SK-N-SH treated with all-trans-retinoic acid at 6 μM for 48 hours (cell line): ENCODE measurements around the gene VEPH1.

Source experiments
- ATAC-seq: fragments of 200-7000 bp; cut with Tn5 transposase; 3 replicates; pipeline ENCODE4 v1.9.1; 2020; ENCODE audit warnings: mild to moderate bottlenecking, moderate library complexity
- ARNTL ChIP-seq: fragments of 450-650 bp; formaldehyde crosslinking; IDR thresholded peaks from 2 replicates; pipeline ENCODE4 v1.5.0; 2020; ENCODE audit warnings: low read depth, mild to moderate bottlenecking, moderate library complexity, borderline replicate concordance
- CSDC2 ChIP-seq: fragments of 250-450 bp; sonication (Bioruptor Pico); IDR thresholded peaks from 2 replicates; pipeline ENCODE4 v1.5.0; 2020; ENCODE audit warnings: mild to moderate bottlenecking, moderate library complexity
- ISL1 ChIP-seq: fragments of 250-450 bp; sonication (Bioruptor Pico); IDR thresholded peaks from 2 replicates; pipeline ENCODE4 v2.1.2; 2022; ENCODE audit warnings: mild to moderate bottlenecking, moderate library complexity
- PPARA ChIP-seq: fragments of 250-450 bp; sonication (Bioruptor Pico); IDR thresholded peaks from 2 replicates; pipeline ENCODE4 v1.5.0; 2020; ENCODE audit warnings: mild to moderate bottlenecking, borderline replicate concordance
- SNAI2 ChIP-seq: fragments of 250-450 bp; sonication (Bioruptor Pico); IDR thresholded peaks from 2 replicates; pipeline ENCODE4 v1.5.0; 2020; ENCODE audit warnings: mild to moderate bottlenecking, moderate library complexity
- TCF4 ChIP-seq: fragments of 250-450 bp; sonication (Bioruptor Pico); IDR thresholded peaks from 2 replicates; pipeline ENCODE4 v1.8.0; 2021; ENCODE audit warnings: mild to moderate bottlenecking, moderate library complexity, borderline replicate concordance
- TOX ChIP-seq: fragments of 250-450 bp; sonication (Bioruptor Pico); IDR thresholded peaks from 2 replicates; pipeline ENCODE4 v1.8.0; 2021; ENCODE audit warnings: mild to moderate bottlenecking, moderate library complexity, borderline replicate concordance
- ZC3H10 ChIP-seq: fragments of 250-450 bp; sonication (Bioruptor Pico); IDR thresholded peaks from 2 replicates; pipeline ENCODE4 v1.5.1; 2021; ENCODE audit warnings: mild to moderate bottlenecking, moderate library complexity
- TF ChIP-seq, protein P1 (sequence below): fragments of 250-450 bp; sonication (Bioruptor Pico); IDR thresholded peaks from 2 replicates; pipeline ENCODE4 v1.5.1; 2021; ENCODE audit warnings: mild to moderate bottlenecking, moderate library complexity
- TF ChIP-seq, protein P2 (sequence below): fragments of 250-450 bp; sonication (Bioruptor Pico); IDR thresholded peaks from 2 replicates; pipeline ENCODE4 v1.5.1; 2020; ENCODE audit warnings: low read depth, mild to moderate bottlenecking, moderate library complexity
- TF ChIP-seq, protein P3 (sequence below): fragments of 250-450 bp; sonication (Bioruptor Pico); IDR thresholded peaks from 2 replicates; pipeline ENCODE4 v1.5.0; 2020; ENCODE audit warnings: mild to moderate bottlenecking, moderate library complexity

VEPH1 gene

DNA sequence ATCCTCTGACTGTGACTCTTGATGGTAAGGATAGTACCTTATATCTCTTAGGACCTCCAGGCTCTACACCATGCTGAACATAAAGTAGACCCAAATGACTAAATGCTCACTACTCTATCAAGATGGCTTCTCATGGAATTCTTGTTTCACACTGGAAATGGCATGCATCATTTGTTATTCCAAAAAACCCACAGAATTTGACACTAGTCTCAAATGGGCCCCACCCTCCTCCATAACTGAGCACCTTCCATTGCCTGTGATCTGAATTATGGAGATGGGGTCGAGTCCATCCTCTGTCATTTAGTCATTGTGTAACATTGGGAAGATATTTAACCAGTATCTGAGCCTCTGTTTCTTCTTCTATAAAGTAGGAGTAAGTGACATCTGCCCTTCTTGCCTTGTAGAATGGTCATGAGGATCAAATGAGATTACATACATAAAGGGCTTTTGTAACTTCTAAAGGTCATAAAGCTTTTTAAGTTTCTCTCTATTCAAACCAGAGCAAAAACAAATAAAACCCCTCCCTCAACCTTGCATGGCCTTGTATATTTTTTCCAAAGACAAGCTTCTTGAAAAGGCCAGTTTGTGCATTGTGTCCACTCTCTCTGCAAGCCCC is 123.6 kb downstream of the VEPH1 start (continued):
- TF ChIP-seq, protein P1, sequence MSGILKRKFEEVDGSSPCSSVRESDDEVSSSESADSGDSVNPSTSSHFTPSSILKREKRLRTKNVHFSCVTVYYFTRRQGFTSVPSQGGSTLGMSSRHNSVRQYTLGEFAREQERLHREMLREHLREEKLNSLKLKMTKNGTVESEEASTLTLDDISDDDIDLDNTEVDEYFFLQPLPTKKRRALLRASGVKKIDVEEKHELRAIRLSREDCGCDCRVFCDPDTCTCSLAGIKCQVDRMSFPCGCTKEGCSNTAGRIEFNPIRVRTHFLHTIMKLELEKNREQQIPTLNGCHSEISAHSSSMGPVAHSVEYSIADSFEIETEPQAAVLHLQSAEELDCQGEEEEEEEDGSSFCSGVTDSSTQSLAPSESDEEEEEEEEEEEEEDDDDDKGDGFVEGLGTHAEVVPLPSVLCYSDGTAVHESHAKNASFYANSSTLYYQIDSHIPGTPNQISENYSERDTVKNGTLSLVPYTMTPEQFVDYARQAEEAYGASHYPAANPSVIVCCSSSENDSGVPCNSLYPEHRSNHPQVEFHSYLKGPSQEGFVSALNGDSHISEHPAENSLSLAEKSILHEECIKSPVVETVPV (CRISPR knock-in tag): no peak
- TF ChIP-seq TOX (CRISPR knock-in tag): no peak
- TF ChIP-seq ZC3H10 (CRISPR knock-in tag): no peak

DNA sequence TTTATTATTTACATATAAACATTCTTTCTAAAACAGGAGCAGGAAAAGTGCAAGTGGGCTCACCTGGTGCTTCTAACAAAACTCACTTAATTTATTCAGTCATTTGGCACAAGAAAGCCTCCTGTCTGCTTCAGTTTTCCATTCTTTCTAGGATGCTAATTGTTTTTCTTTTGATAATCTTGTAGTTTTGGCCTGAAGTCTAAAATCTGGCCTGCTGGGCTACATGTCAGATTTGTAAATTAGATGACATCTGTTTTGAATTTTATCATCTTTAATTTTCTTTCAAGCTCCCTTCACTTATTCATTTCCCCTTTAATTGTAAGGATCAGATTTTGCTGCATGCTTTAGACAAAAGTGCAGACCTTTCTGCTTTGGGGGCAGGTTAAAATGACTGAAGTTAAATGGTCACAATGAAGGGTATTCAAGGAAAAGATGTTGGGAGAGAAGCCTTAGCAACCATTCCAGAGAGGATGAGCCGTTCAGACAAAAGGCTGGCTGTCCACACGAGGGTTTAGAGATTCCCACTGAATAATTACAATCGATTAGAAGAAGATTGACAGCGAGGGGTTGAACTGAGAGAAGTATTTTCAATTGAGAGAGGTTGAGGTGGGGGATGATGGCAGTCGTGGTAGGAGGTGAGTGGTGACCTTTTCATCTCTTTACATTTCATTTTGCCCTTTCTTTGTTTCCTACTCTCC is 126.5 kb downstream of the VEPH1 start:
- TF ChIP-seq TCF4 (CRISPR knock-in tag): peak; percentile 92
- TF ChIP-seq, protein P2, sequence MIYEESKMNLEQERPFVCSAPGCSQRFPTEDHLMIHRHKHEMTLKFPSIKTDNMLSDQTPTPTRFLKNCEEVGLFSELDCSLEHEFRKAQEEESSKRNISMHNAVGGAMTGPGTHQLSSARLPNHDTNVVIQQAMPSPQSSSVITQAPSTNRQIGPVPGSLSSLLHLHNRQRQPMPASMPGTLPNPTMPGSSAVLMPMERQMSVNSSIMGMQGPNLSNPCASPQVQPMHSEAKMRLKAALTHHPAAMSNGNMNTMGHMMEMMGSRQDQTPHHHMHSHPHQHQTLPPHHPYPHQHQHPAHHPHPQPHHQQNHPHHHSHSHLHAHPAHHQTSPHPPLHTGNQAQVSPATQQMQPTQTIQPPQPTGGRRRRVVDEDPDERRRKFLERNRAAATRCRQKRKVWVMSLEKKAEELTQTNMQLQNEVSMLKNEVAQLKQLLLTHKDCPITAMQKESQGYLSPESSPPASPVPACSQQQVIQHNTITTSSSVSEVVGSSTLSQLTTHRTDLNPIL (CRISPR knock-in tag): 0 out of 2 replicates have a peak, but pooled peaks have one; percentile 30
- TF ChIP-seq, protein P1 (CRISPR knock-in tag): peak; percentile 61; the same call in 1 of the 2 replicates
- 0 out of 2 replicates have a peak, but pooled peaks have one; percentile 2 for TF ChIP-seq PPARA (CRISPR knock-in tag)
- TF ChIP-seq ARNTL (CRISPR knock-in tag): no peak
- no peak for TF ChIP-seq SNAI2 (CRISPR knock-in tag)
- peak; percentile 79 for TF ChIP-seq ISL1
- TF ChIP-seq, protein P3, sequence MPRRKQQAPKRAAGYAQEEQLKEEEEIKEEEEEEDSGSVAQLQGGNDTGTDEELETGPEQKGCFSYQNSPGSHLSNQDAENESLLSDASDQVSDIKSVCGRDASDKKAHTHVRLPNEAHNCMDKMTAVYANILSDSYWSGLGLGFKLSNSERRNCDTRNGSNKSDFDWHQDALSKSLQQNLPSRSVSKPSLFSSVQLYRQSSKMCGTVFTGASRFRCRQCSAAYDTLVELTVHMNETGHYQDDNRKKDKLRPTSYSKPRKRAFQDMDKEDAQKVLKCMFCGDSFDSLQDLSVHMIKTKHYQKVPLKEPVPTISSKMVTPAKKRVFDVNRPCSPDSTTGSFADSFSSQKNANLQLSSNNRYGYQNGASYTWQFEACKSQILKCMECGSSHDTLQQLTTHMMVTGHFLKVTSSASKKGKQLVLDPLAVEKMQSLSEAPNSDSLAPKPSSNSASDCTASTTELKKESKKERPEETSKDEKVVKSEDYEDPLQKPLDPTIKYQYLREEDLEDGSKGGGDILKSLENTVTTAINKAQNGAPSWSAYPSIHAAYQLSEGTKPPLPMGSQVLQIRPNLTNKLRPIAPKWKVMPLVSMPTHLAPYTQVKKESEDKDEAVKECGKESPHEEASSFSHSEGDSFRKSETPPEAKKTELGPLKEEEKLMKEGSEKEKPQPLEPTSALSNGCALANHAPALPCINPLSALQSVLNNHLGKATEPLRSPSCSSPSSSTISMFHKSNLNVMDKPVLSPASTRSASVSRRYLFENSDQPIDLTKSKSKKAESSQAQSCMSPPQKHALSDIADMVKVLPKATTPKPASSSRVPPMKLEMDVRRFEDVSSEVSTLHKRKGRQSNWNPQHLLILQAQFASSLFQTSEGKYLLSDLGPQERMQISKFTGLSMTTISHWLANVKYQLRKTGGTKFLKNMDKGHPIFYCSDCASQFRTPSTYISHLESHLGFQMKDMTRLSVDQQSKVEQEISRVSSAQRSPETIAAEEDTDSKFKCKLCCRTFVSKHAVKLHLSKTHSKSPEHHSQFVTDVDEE: peak; percentile 70; the same call in 1 of the 2 replicates
- ATAC-seq: peak; percentile 29

DNA sequence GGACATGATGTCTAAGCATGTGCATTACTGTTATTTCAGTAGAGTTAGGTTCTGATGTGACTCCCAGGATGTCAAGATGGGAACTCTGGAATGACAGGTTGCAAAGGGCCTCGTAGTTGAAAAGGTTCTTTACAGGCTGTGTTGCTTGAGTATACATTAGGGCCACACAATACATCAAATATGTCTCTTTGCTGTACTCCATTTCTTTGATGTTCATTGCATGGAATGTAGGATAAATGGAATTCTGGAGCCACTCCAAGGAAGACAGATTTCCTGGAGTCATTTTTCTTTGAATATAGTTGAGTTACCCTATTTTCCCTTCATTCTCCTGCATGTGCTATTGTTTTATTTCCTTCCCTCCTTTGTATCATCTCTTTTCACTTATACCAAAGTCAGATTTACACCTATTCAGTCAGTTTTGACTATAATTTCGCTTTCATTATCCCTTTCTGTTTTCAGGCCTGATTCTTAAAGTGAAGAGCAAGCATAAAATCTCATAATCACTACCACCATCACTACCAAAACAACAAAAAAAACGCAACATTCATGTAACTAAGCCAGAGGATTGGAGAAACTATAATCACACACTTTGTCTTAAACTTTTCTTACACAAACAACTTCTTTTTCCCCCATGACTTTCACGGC is 127.8 kb downstream of the VEPH1 start:
- no peak for TF ChIP-seq TOX (CRISPR knock-in tag)
- peak; percentile 98 for TF ChIP-seq ISL1
- TF ChIP-seq CSDC2 (CRISPR knock-in tag): 0 out of 2 replicates have a peak, but pooled peaks have one; percentile 1
- TF ChIP-seq, all 23 proteins: peak for 2
- peak; percentile 67 for ATAC-seq

DNA sequence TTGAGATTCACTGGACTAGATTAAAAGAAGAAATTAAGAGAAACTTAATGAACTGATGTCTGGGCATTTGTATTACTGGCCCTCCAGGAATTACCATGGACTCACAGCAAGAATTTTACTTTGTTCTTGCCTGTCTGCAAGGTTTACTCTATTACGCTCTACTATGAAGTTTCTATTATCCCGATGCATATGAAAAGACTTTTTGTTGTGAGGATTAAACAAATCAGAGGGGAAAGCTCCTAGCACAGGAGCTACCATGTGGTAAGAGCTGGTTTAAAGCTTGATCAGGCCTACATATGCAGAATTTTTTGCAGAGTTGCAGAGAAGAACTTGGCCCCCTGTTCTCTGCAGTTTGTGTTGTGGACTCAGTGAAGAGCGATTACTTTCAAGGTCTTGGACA is 128.3 kb downstream of the VEPH1 start:
- TF ChIP-seq, protein P1 (CRISPR knock-in tag): no peak
- 0 out of 2 replicates have a peak, but pooled peaks have one; percentile 12 for TF ChIP-seq CSDC2 (CRISPR knock-in tag)
- peak; percentile 35; the same call in 2 of the 3 replicates for ATAC-seq

DNA sequence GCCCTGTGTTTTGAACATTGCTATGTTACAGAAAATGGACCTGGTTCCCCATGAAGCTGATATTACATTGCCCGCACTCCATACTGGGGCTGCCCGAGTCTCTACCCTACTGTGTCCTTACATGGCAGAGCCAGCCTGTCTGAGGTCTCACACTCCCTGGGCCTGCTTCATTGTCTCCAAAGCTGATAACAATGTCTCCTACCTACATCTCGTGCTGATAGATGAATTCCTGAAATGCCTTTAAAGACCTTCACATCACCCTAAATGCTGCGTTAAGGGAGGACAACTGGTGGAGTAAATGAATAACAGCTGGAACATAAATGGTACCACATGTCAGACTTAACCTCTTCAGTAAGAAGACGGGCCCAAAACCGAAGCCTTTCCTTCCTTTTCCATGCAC is 129.4 kb downstream of the VEPH1 start:
- no peak for TF ChIP-seq ZC3H10 (CRISPR knock-in tag)
- TF ChIP-seq TCF4 (CRISPR knock-in tag): peak; percentile 69
- peak; percentile 61 for ATAC-seq
